HepG2 (cell line): Measurements from ENCODE around the gene S100A6. TPM values are rescaled to one million over a fixed set of nuclear protein-coding genes. Genes with fewer than 3 reads are reported as not detected.

Experiments used
- BRCA1 ChIP-seq: sonication (generic); formaldehyde crosslinking; IDR thresholded peaks from 2 replicates; pipeline ENCODE4 v1.4.0; 2020; ENCODE audit warnings: missing genetic modification reagents
- CCAR2 ChIP-seq: fragments of 200-400 bp; formaldehyde crosslinking; optimal IDR thresholded peaks from 2 replicates; pipeline ENCODE3; 2018; ENCODE audit warnings: low read depth, mild to moderate bottlenecking, low read length, moderate library complexity
- DMAP1 ChIP-seq: IDR thresholded peaks from 2 replicates; pipeline ENCODE4 v1.6.1; 2016
- FOXM1 ChIP-seq: sonication (generic); formaldehyde crosslinking; IDR thresholded peaks from 2 replicates; pipeline ENCODE4 v1.5.0; 2020; ENCODE audit warnings: missing genetic modification reagents
- GRHL1 ChIP-seq: sonication (generic); formaldehyde crosslinking; conservative IDR thresholded peaks from 2 replicates; pipeline ENCODE4 v1.8.0; 2022; ENCODE audit warnings: missing genetic modification reagents
- LRRFIP1 ChIP-seq: sonication (generic); formaldehyde crosslinking; conservative IDR thresholded peaks from 2 replicates; pipeline ENCODE4 v1.4.0; 2020; ENCODE audit warnings: missing genetic modification reagents
- MAF1 ChIP-seq: sonication (generic); formaldehyde crosslinking; IDR thresholded peaks from 2 replicates; pipeline ENCODE4 v1.5.0; 2020; ENCODE audit warnings: missing genetic modification reagents, borderline replicate concordance
- MED13 ChIP-seq: sonication (generic); formaldehyde crosslinking; IDR thresholded peaks from 2 replicates; pipeline ENCODE4 v1.5.0; 2020; ENCODE audit warnings: missing genetic modification reagents
- MLLT10 ChIP-seq: sonication (generic); formaldehyde crosslinking; IDR thresholded peaks from 2 replicates; pipeline ENCODE4 v1.4.0; 2020; ENCODE audit warnings: missing genetic modification reagents
- NFIB ChIP-seq: sonication (generic); formaldehyde crosslinking; IDR thresholded peaks from 2 replicates; pipeline ENCODE4 v1.9.0; 2021; ENCODE audit warnings: missing genetic modification reagents, mild to moderate bottlenecking, borderline replicate concordance
- NFKBIZ ChIP-seq: IDR thresholded peaks from 2 replicates; pipeline ENCODE4 v1.6.1; 2018; ENCODE audit warnings: missing genetic modification reagents, missing compliant biosample characterization
- PHB2 ChIP-seq: fragments of 450-650 bp; IDR thresholded peaks from 2 replicates; pipeline ENCODE4 v1.6.1; 2018; ENCODE audit not compliant: partially characterized antibody
- RFX3 ChIP-seq: IDR thresholded peaks from 2 replicates; pipeline ENCODE4 v1.6.1; 2016; ENCODE audit warnings: missing biosample characterization, missing genetic modification reagents
- SIN3B ChIP-seq: fragments of 150-350 bp; IDR thresholded peaks from 2 replicates; pipeline ENCODE4 v1.6.1; 2014; ENCODE audit warnings: low read length
- SP4 ChIP-seq: sonication (generic); formaldehyde crosslinking; IDR thresholded peaks from 2 replicates; pipeline ENCODE4 v1.8.1; 2023; ENCODE audit warnings: mild to moderate bottlenecking, missing genetic modification reagents
- TBP ChIP-seq: sonication (generic); formaldehyde crosslinking; IDR thresholded peaks from 2 replicates; pipeline ENCODE4 v1.5.0; 2020; ENCODE audit warnings: missing genetic modification reagents
- ZNF136 ChIP-seq: sonication (generic); formaldehyde crosslinking; IDR thresholded peaks from 2 replicates; pipeline ENCODE4 v1.8.1; 2022; ENCODE audit warnings: low read depth, mild to moderate bottlenecking, moderate library complexity, missing genetic modification reagents
- ZNF644 ChIP-seq: IDR thresholded peaks from 2 replicates; pipeline ENCODE4 v1.6.1; 2016; ENCODE audit warnings: low read depth
- ZNF660 ChIP-seq: sonication (generic); formaldehyde crosslinking; IDR thresholded peaks from 2 replicates; pipeline ENCODE4 v1.5.1; 2020; ENCODE audit warnings: mild to moderate bottlenecking, low read depth, missing genetic modification reagents, borderline replicate concordance
- ZXDC ChIP-seq: sonication (generic); formaldehyde crosslinking; IDR thresholded peaks from 2 replicates; pipeline ENCODE4 v1.5.0; 2020; ENCODE audit warnings: mild to moderate bottlenecking, missing genetic modification reagents
- polyA plus RNA-seq, 8 experiments: library from polyadenylated mRNA; depleted of rRNA in 3 of 8; stranded (reverse) in 7 of 8; unstranded in 1 of 8; fragments of >200 nt; fragmentation: Illumina TruSeq in 4 of 8; extraction: Trizol in 4 of 8; gene quantifications; 2 replicates each; pipeline versions ENCODE4 v1.2.1 to v1.2.3, GENCODE V29; 2011 to 2016; ENCODE audit warnings: low read depth in 4 of 8, missing spikeins in 1 of 8, mixed read lengths in 1 of 8; ENCODE audit not compliant: insufficient read depth in 1 of 8
- total RNA-seq, 5 experiments: library from RNA; depleted of rRNA; stranded (reverse); fragments of >200 nt; fragmentation: Illumina TruSeq; extraction: Trizol; gene quantifications; 2 replicates each; pipeline ENCODE4 v1.2.3, GENCODE V29; 2016; ENCODE audit warnings: low read depth in 1 of 5
- TF ChIP-seq, protein P1 (sequence below): sonication (generic); formaldehyde crosslinking; IDR thresholded peaks from 2 replicates; pipeline ENCODE4 v1.8.0; 2022; ENCODE audit warnings: mild to moderate bottlenecking, missing genetic modification reagents
- TF ChIP-seq, protein P2 (sequence below): sonication (generic); formaldehyde crosslinking; IDR thresholded peaks from 2 replicates; pipeline ENCODE4 v1.8.1; 2022; ENCODE audit warnings: mild to moderate bottlenecking, missing genetic modification reagents

The S100A6 gene
- total and polyA plus RNA-seq, 2 of the 13 experiments (the other 11 are each of a cell fraction or from before 2014, with no cell fraction given), result 72.9 to 85.0 TPM

DNA sequence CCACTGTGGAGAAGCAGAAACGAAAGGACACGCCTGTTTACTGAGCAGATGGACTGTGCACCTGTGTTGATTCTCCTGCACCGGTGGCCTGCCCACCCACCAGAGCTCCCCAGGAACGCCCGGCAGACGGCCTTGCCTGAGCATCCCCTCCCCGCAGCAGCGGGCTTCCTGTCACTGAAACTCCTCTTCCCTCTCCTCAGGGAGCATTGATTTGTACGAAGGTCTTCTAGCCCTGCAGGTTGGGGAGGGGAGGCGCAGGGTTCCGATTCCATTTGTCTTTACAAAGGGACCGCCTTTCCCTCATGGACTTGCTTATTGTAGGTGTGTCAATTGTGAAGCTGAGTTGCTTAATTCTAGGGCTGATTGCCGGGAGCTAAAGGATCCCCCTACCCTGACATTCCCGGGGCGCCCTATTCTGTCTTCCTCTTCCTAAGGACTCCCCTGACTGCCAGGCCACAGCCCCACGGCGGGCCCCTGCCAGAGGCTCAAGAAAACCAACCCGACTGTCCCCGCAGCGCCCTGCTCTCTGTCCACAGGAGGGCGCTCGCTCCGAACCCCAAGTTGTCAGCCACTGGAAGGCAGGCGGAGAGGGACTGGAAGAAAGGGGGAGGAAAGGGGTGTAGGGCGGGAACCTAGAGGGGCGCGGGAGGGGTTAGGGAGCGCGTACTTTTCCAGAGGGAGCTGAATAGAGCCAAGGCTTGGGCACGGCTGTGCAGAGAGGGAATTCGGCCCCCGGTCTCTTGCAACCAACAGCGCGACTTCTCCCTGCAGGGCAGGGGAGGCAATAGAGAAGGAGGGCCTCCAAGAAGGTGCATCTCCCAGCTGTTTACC is 2.8 kb downstream of the S100A6 start (continued):
- TF ChIP-seq ZXDC (CRISPR knock-in tag) (no peak), SP4 (no peak), ZNF660 (CRISPR knock-in tag) (no peak), MAF1 (CRISPR knock-in tag) (no peak), NFKBIZ (CRISPR knock-in tag) (no peak), FOXM1 (CRISPR knock-in tag) (no peak), MED13 (CRISPR knock-in tag) (no peak), LRRFIP1 (CRISPR knock-in tag) (no peak), SIN3B (no peak), MLLT10 (CRISPR knock-in tag) (no peak), TBP (CRISPR knock-in tag) (0 out of 2 replicates have a peak, but pooled peaks have one; percentile 14), ZNF644 (CRISPR knock-in tag) (no peak), GRHL1 (CRISPR knock-in tag) (no peak), NFIB (CRISPR knock-in tag) (no peak), CCAR2 (peak; percentile 64), PHB2 (no peak), DMAP1 (no peak; the same call in 1 of the 2 replicates), ZNF136 (CRISPR knock-in tag) (no peak), RFX3 (CRISPR knock-in tag) (no peak), BRCA1 (CRISPR knock-in tag) (no peak)
- TF ChIP-seq, protein P1, sequence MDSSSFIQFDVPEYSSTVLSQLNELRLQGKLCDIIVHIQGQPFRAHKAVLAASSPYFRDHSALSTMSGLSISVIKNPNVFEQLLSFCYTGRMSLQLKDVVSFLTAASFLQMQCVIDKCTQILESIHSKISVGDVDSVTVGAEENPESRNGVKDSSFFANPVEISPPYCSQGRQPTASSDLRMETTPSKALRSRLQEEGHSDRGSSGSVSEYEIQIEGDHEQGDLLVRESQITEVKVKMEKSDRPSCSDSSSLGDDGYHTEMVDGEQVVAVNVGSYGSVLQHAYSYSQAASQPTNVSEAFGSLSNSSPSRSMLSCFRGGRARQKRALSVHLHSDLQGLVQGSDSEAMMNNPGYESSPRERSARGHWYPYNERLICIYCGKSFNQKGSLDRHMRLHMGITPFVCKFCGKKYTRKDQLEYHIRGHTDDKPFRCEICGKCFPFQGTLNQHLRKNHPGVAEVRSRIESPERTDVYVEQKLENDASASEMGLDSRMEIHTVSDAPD, result no peak
- TF ChIP-seq, protein P2, sequence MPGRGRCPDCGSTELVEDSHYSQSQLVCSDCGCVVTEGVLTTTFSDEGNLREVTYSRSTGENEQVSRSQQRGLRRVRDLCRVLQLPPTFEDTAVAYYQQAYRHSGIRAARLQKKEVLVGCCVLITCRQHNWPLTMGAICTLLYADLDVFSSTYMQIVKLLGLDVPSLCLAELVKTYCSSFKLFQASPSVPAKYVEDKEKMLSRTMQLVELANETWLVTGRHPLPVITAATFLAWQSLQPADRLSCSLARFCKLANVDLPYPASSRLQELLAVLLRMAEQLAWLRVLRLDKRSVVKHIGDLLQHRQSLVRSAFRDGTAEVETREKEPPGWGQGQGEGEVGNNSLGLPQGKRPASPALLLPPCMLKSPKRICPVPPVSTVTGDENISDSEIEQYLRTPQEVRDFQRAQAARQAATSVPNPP, result no peak
